Measurements from ENCODE around the gene CCP110.

DNA sequence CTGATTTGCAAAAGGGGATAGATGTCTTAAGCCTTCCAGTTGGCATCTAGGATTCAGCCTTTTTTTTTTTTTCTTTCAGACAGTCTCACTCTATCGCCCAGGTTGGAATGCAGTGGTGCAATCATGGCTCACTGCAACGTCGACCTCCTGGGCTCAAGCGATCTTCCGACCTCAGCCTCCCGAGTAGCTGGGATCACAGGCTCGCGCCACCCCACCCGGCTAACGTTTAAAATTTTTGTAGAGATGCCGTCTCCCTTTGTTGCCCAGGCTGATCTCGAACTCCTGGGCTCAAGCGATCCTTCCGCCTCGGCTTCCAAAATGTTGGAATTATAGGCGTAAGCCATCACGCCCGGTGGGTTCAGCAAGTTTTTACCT, 571 bp upstream of the CCP110 start:
- TF ChIP-seq, protein P1, sequence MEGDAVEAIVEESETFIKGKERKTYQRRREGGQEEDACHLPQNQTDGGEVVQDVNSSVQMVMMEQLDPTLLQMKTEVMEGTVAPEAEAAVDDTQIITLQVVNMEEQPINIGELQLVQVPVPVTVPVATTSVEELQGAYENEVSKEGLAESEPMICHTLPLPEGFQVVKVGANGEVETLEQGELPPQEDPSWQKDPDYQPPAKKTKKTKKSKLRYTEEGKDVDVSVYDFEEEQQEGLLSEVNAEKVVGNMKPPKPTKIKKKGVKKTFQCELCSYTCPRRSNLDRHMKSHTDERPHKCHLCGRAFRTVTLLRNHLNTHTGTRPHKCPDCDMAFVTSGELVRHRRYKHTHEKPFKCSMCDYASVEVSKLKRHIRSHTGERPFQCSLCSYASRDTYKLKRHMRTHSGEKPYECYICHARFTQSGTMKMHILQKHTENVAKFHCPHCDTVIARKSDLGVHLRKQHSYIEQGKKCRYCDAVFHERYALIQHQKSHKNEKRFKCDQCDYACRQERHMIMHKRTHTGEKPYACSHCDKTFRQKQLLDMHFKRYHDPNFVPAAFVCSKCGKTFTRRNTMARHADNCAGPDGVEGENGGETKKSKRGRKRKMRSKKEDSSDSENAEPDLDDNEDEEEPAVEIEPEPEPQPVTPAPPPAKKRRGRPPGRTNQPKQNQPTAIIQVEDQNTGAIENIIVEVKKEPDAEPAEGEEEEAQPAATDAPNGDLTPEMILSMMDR (conservative IDR thresholded peaks at IDR 0.05; ENCODE audit: low read depth, low read length): no peak
- no peak for TF ChIP-seq EZH2 (IDR thresholded peaks at IDR 0.05; ENCODE audit: borderline replicate concordance, low read depth, low read length, poor library complexity, severe bottlenecking)
